Fibroblast of mammary gland (primary cell): ENCODE measurements around the gene CAMKK1.
A peak's percentile ranks its signal among the peaks of the same experiment; 100 is the strongest.

Experiments used
- DNase-seq: peaks from one replicate; pipeline ENCODE4 v3.0.0-alpha.2; 2010; ENCODE audit warnings: low read depth
- H3K4me3 ChIP-seq: 2 replicates; pipeline ENCODE4 v1.5.1; 2011; ENCODE audit warnings: low read depth, mild to moderate bottlenecking, low read length, moderate library complexity; ENCODE audit not compliant: control insufficient read depth
- TF ChIP-seq, protein P1 (sequence below): conservative IDR thresholded peaks from 2 replicates; pipeline ENCODE4 v1.5.1; 2011; ENCODE audit warnings: low read depth, low read length, inconsistent platforms; ENCODE audit not compliant: control insufficient read depth, insufficient read depth

CAMKK1 gene

DNA sequence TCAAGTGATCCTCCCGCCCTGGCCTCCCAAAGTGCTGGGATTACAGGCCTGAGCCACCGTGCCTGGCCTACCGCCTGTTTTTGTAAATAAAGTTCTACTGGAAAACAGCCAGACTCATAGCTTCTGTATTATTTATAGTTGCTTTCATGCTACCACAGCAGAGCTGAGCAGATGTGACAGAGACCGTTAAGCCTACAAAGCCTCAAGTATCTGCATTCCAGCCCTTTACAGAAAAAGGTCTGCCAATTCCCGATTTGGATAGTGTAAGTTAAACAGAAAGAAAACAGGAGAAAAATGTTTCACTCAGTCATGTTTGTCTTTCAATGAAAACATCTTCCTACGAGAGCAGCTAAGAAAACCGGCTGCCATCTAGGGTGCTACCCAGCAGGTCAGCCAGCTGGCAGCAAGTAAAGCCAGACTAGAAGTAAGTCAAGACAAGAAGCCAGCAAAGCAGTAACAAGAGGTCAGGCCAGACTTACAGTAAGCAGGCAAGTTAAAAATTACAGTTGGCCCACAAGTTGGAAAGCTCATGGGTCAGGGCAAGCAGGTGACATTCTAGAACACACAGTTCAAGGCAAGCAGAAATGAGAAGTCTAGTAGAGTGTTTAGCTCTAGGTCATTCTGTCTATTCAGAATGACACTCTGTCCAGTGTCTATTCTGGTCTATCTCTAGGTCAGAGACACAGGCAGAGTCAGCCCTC lies 64.6 kb downstream of the CAMKK1 start:
- H3K4me3 ChIP-seq = no peak overlapping the region
- TF ChIP-seq, protein P1, sequence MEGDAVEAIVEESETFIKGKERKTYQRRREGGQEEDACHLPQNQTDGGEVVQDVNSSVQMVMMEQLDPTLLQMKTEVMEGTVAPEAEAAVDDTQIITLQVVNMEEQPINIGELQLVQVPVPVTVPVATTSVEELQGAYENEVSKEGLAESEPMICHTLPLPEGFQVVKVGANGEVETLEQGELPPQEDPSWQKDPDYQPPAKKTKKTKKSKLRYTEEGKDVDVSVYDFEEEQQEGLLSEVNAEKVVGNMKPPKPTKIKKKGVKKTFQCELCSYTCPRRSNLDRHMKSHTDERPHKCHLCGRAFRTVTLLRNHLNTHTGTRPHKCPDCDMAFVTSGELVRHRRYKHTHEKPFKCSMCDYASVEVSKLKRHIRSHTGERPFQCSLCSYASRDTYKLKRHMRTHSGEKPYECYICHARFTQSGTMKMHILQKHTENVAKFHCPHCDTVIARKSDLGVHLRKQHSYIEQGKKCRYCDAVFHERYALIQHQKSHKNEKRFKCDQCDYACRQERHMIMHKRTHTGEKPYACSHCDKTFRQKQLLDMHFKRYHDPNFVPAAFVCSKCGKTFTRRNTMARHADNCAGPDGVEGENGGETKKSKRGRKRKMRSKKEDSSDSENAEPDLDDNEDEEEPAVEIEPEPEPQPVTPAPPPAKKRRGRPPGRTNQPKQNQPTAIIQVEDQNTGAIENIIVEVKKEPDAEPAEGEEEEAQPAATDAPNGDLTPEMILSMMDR = no peak
- DNase-seq = no peak

DNA sequence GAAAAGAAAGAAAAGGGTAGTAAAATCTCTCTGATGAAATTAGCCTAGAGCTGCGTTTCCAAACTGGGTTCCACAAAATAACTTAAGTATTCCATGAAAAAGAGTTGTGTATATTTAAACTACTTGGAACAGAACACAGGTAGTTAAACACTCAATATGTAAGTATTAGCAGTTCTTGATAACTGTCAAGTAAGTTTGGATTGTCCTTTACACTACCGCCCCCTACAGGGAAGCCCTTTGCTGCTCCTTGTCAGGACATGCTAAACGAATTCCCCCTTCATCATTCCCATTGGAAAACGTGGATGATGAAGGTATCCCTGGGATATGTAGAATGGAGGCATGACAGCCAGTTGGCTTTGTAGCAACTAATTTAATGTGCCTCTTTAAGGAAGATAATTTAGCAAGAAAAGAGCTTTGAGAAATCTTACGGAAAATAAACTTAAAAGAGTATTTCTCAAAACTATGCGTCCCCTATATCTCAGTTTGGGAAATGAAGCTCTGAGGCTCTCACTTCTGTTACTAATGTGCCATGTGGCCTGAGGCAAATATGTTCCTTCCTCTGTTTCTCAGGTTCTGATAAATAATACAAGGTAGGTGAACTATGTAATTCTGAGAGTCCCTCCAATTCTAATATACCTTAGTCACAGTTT lies 65.6 kb downstream of the CAMKK1 start:
- TF ChIP-seq, protein P1 = peak; percentile 92
- H3K4me3 ChIP-seq = no peak overlapping the region
- peak; percentile 83 for DNase-seq

DNA sequence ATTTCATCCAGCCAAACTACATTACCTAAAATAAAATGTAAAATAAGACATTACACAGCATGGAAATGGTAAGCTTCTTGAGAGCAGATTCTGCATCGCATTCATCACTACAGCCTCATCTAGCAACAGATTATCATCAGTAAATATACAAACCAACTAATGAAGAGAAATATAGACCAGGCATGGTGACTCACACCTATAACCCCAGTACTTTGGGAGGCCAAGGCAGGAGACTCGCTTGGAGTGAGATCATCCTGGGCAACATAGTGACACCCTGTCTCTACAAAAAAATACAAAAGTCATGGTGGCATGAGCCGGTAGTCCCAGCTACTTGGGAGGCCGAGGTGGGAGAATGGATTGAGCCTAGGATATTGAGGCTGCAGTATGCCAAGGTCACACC lies 66.7 kb downstream of the CAMKK1 start:
- TF ChIP-seq, protein P1 = no peak
- no peak overlapping the region for H3K4me3 ChIP-seq
- DNase-seq = peak; percentile 21

DNA sequence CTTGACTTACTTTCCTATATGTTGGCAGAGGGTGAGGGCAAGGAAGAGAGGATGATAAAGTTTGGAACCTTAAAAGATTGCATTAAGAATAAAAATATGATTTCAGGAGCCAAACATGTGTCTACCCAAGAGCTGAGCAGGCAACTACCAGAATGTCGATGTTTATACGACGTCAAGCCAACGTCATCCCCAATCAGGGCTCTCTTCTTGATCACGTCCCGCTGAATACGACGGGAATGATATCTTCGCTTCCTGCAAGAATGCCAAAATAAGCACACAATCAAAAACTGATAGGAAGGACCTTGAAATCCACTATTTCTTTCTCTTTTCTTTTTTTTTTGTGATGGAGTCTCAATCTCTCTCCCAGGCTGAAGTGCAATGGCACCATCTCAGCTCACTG lies 71.8 kb downstream of the CAMKK1 start:
- TF ChIP-seq, protein P1 = no peak
- no peak overlapping the region for H3K4me3 ChIP-seq
- no peak for DNase-seq

DNA sequence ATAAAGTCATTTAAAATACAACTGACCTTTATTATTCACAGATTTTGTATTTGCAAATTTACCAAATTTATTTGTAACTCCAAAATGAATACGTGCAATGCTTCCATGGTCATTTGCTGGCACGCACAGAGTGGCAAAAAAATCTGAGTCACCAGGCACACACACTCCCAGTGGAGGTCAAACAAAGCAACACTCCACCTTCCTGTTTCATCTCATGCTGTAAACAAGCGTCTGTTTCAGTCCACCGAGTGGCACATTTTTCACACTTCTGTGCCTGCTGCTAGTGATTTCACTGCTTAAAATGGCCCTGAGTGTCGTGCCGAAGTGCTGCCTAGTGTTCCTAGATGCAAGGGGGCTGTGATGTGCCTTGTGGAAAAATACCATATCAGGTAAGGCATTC lies 74.1 kb downstream of the CAMKK1 start:
- TF ChIP-seq, protein P1 = no peak

DNA sequence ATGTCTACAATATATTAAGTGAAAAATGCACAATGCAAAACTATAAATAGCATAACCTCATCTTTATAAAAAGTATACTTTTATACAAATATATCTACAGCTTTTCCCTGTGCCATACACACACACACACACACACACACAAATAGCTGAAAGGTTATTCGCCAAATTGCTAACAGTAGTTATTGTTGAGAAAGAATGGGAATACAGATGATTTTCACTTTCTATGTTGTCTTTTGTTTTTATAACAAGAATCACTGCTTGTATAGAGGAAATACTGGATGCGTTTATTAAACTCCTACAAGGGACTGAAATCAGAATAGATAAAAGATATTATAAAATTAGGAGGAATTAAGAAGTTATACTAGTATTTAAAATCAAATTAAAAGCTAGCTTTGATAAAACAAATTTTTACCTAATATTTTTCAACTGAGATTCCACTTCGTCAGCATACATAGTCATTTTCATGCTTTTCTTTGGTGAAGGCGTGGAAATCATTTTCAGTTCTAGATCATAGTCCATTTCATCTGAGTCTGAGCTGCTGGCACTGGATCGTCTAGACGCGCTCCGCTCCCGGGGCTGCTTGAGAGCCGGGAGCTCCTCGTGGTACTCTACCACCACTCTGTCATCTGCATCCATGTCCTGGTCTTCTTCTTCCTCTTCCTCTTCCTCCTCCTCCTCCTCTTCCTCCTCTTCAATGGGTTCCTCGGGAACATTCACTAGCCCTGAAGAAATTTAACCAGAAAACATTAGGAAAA lies 74.8 kb downstream of the CAMKK1 start:
- no peak overlapping the region for H3K4me3 ChIP-seq
- TF ChIP-seq, protein P1 = no peak
- DNase-seq = no peak

More for the DNA sequence above, 74.1 kb downstream of the CAMKK1 start:
- H3K4me3 ChIP-seq = no peak overlapping the region
- DNase-seq = no peak
